HCT116 (cell line): ENCODE results near the gene ANO6. TPM values are rescaled to one million over a fixed set of nuclear protein-coding genes. Genes with fewer than 3 reads are reported as not detected.
A peak's percentile ranks its signal among the peaks of the same experiment; 100 is the strongest.

Source experiments
- ATAC-seq: fragments of 200-7000 bp; cut with Tn5 transposase; 2 replicates; pipeline ENCODE4 v1.9.1; 2020; ENCODE audit warnings: mild to moderate bottlenecking, moderate library complexity
- BruUV-seq: library from RNA; stranded (reverse); fragments of 400-500 nt; replicated peaks from 2 replicates; lab custom pipeline; 2021; lab: Mats Ljungman, UMichigan
- CTCF ChIA-PET: fragments of 300-600 bp; sonication (Branson Sonifier 250); formaldehyde crosslinking; loops from one replicate; lab custom pipeline; 2021; ENCODE audit warnings: antibody characterized with exemption; lab: Charles Lee
- POLR2A ChIA-PET: fragments of 300-600, 350-600 bp; sonication (Branson Sonifier 250); formaldehyde crosslinking; loops from one replicate; lab custom pipeline; 2021; ENCODE audit warnings: antibody characterized with exemption; lab: Charles Lee
- RAD21 ChIA-PET, 2 experiments: fragments of 300-600 bp; sonication (Branson Sonifier 250); formaldehyde crosslinking; loops; one replicate each; lab custom pipeline; 2023; ENCODE audit warnings: low total read pairs in 2 of 2; ENCODE audit not compliant: uncharacterized antibody in 2 of 2, unreplicated experiment in 2 of 2, low non-redundant PET in 1 of 2; lab: Charles Lee
- DNase-seq: peaks from one replicate; pipeline ENCODE4 v3.0.0-alpha.2; 2010; ENCODE audit warnings: low read depth, low spot score
- H2AFZ ChIP-seq: fragments of 200-600 bp; shearing (Covaris generic), sonication (generic); 2 replicates; pipeline ENCODE4 v1.6.1; 2017; ENCODE audit warnings: low read depth, mixed run types, mixed read lengths, antibody characterized with exemption, low read length; ENCODE audit not compliant: poor library complexity, severe bottlenecking
- H3K27ac ChIP-seq: 2 replicates; pipeline ENCODE4 v1.5.1; 2012; ENCODE audit warnings: low read depth, low read length
- H3K27me3 ChIP-seq: fragments of 200-600 bp; sonication (generic); 2 replicates; pipeline ENCODE4 v1.6.1; 2016; ENCODE audit warnings: mixed run types, low read length, mixed read lengths; ENCODE audit not compliant: insufficient read depth
- H3K36me3 ChIP-seq, 2 experiments: fragments of 200-500 bp in 1 of 2; fragments of 200-600 bp in 1 of 2; sonication (Bioruptor generic) in 1 of 2; sonication (generic) in 1 of 2; 2 replicates each; pipeline versions ENCODE4 v1.5.1 to v1.6.1; 2014 to 2016; ENCODE audit warnings: low read length in 2 of 2, inconsistent platforms in 1 of 2, mixed read lengths in 1 of 2, mixed run types in 1 of 2; ENCODE audit not compliant: insufficient read depth in 2 of 2, control insufficient read depth in 1 of 2
- H3K4me1 ChIP-seq, 2 experiments: fragments of 200-600 bp in 1 of 2; sonication (generic) in 1 of 2; 2 replicates each; pipeline versions ENCODE4 v1.5.1 to v1.6.1; 2012 to 2017; ENCODE audit warnings: low read length in 2 of 2, inconsistent platforms in 1 of 2, mild to moderate bottlenecking in 1 of 2, mixed read lengths in 1 of 2, mixed run types in 1 of 2, moderate library complexity in 1 of 2; ENCODE audit not compliant: insufficient read depth in 2 of 2, control insufficient read depth in 1 of 2
- H3K4me2 ChIP-seq: fragments of 200-600 bp; sonication (generic); 2 replicates; pipeline ENCODE4 v1.6.1; 2017; ENCODE audit warnings: mixed run types, low read length, mixed read lengths
- H3K4me3 ChIP-seq, 2 experiments: fragments of 200-600 bp in 1 of 2; sonication (generic) in 1 of 2; replicated peaks in 1 of 2; 2 replicates each; pipeline ENCODE4 v1.5.1; 2011 to 2016; ENCODE audit warnings: low read length in 2 of 2, control low read depth in 1 of 2, low read depth in 1 of 2, mild to moderate bottlenecking in 1 of 2, mixed read lengths in 1 of 2, mixed run types in 1 of 2
- H3K79me2 ChIP-seq: fragments of 200-600 bp; sonication (generic); 2 replicates; pipeline ENCODE4 v1.6.1; 2017; ENCODE audit warnings: mild to moderate bottlenecking, mixed run types, low read length, moderate library complexity, mixed read lengths; ENCODE audit not compliant: insufficient read depth
- H3K9ac ChIP-seq: fragments of 200-600 bp; sonication (generic); 2 replicates; pipeline ENCODE4 v1.6.1; 2016; ENCODE audit warnings: low read length, mixed read lengths
- H3K9me2 ChIP-seq: fragments of 200-600 bp; sonication (generic), shearing (Covaris generic); 2 replicates; pipeline ENCODE4 v1.6.1; 2017; ENCODE audit warnings: mixed run types, mild to moderate bottlenecking, moderate library complexity; ENCODE audit not compliant: insufficient read depth
- H3K9me3 ChIP-seq, 2 experiments: fragments of 200-500 bp in 1 of 2; fragments of 200-600 bp in 1 of 2; sonication (Bioruptor generic) in 1 of 2; sonication (generic) in 1 of 2; 2 replicates each; pipeline ENCODE4 v1.6.1; 2014 to 2017; ENCODE audit warnings: low read length in 2 of 2, mixed read lengths in 2 of 2, inconsistent platforms in 1 of 2, low read depth in 1 of 2, mild to moderate bottlenecking in 1 of 2, mixed run types in 1 of 2, moderate library complexity in 1 of 2; ENCODE audit not compliant: control insufficient read depth in 1 of 2, insufficient read depth in 1 of 2
- H4K20me1 ChIP-seq: fragments of 200-600 bp; sonication (generic), shearing (Covaris generic); 2 replicates; pipeline ENCODE4 v1.6.1; 2017; ENCODE audit warnings: mixed run types, mild to moderate bottlenecking, moderate library complexity; ENCODE audit not compliant: insufficient read depth
- CBX3 ChIP-seq: IDR thresholded peaks from 2 replicates; pipeline ENCODE4 v1.6.1; 2012; ENCODE audit warnings: low read depth
- CEBPB ChIP-seq: IDR thresholded peaks from 2 replicates; pipeline ENCODE4 v1.6.1; 2012; ENCODE audit warnings: low read depth
- CTCF ChIP-seq, 3 experiments: fragments of 200-600 bp in 1 of 3; sonication (generic) in 1 of 3; IDR thresholded peaks in 2 of 3; conservative IDR thresholded peaks in 1 of 3; 2 replicates each; pipeline ENCODE4 v1.5.1; 2012 to 2017; ENCODE audit warnings: low read depth in 2 of 3, low read length in 2 of 3, antibody characterized with exemption in 1 of 3, borderline replicate concordance in 1 of 3, control low read depth in 1 of 3, mild to moderate bottlenecking in 1 of 3, mixed read lengths in 1 of 3, mixed run types in 1 of 3, moderate library complexity in 1 of 3; ENCODE audit not compliant: insufficient read depth in 1 of 3
- EZH2 ChIP-seq: fragments of 200-600 bp; sonication (generic); IDR thresholded peaks from 2 replicates; pipeline ENCODE4 v1.6.1; 2017; ENCODE audit warnings: antibody characterized with exemption, mixed run types
- POLR2AphosphoS5 ChIP-seq: IDR thresholded peaks from 2 replicates; pipeline ENCODE4 v1.6.1; 2011; ENCODE audit warnings: mild to moderate bottlenecking, low read depth, low read length, moderate library complexity
- ZFX ChIP-seq: fragments of 450-650 bp; IDR thresholded peaks from 2 replicates; pipeline ENCODE4 v1.6.1; 2017
- intact Hi-C: fragments of 100-400 bp; cut with micrococcal nuclease; formaldehyde crosslinking; loops from 2 replicates; pipeline ENCODE4 v1.10.0; 2022
- total RNA-seq: library from RNA; stranded (reverse); gene quantifications from one replicate; pipeline ENCODE4 v1.2.1, GENCODE V29; 2021; ENCODE audit not compliant: unreplicated experiment

The ANO6 gene
- total RNA-seq, 1 experiment from 2014 or later = 36.7 TPM

GRCh38 chr12:45214749-45215418 is 1.0 kb upstream of the ANO6 start:
- Histone ChIP-seq H4K20me1 (no peaks in the 10 kb centered on the region), H3K27ac (peak overlapping the region; percentile 98), H3K79me2 (peaks cover 36% of the 10 kb centered on the region), H3K4me1 (peaks cover 9 to 19% of the 10 kb centered on the region in 2 experiments; a peak in 3 of 4 replicates), H3K4me3 (peak overlapping the region; percentile 79), H3K9me3 (no peaks in the 10 kb centered on the region), H3K27me3 (no peaks in the 10 kb centered on the region), H3K4me2 (peak overlapping the region; percentile 99), H3K9ac (peak overlapping the region; percentile 86), H2AFZ (peak overlapping the region; percentile 70), H3K36me3 (no peaks in the 10 kb centered on the region)
- DNase-seq (no peak), ATAC-seq (no peak)
- CTCF ChIA-PET = interaction anchor here (1.0 to 1.5 kb wide), 2 partner anchors 17 to 163 kb away, joined by 3 to 5 read pairs; no protein-coding TSS in a partner anchor
- POLR2A ChIA-PET = interaction anchor here (0.6 to 1.2 kb wide), 3 partner anchors 17 to 109 kb away, joined by 3 to 5 read pairs (median 3); no protein-coding TSS in a partner anchor
- no TSS peak for BruUV-seq
- RAD21 ChIA-PET = no interaction called here
- intact Hi-C loops = no loop called here
- TF ChIP-seq POLR2AphosphoS5 = no peak
- TF ChIP-seq, all 23 proteins: peak for 0
- no peaks in the 10 kb centered on the region for H3K9me2 ChIP-seq

GRCh38 chr12:45216230-45216982 is 511 bp downstream of the ANO6 start:
- no peaks in the 10 kb centered on the region for H3K9me3 ChIP-seq
- H3K36me3 ChIP-seq = no peaks in the 10 kb centered on the region
- H2AFZ ChIP-seq = no peak overlapping the region
- ATAC-seq (peak; percentile 54), DNase-seq (no peak)
- peak overlapping the region; percentile 99 for H3K4me2 ChIP-seq
- BruUV-seq = no TSS peak
- ChIA-PET POLR2A (interaction anchor here (0.9 to 1.9 kb wide), 3 partner anchors 15 to 18 kb away, joined by 4 to 6 read pairs (median 5); no protein-coding TSS in a partner anchor), RAD21 (no interaction called here), CTCF (interaction anchor here (0.8 to 1.5 kb wide), 5 partner anchors 15 to 33 kb away, joined by 3 to 5 read pairs (median 3); no protein-coding TSS in a partner anchor)
- intact Hi-C loops = loop anchor here (2.0 kb wide), 1 partner anchor 16 kb away; no protein-coding TSS in a partner anchor
- H3K79me2 ChIP-seq = peaks cover 51% of the 10 kb centered on the region
- H3K4me3 ChIP-seq = peak overlapping the region; percentile 79
- TF ChIP-seq CBX3 (no peak), ZFX (peak; percentile 78), CTCF (IDR thresholded peaks at IDR 0.05 in 2 of 3, conservative IDR thresholded peaks at IDR 0.05 in 1 of 3; ENCODE audit: borderline replicate concordance in 1 of 3, insufficient read depth in 1 of 3, low read depth in 2 of 3, low read length in 2 of 3) (peak in 2 of 3 experiments; percentile 28 to 39; a peak in 3 of 6 replicates), CEBPB (no peak), EZH2 (no peak)
- no peaks in the 10 kb centered on the region; the same call in 1 of the 2 replicates for H3K9me2 ChIP-seq
- H3K27ac ChIP-seq = peak overlapping the region; percentile 98
- H3K4me1 ChIP-seq = peaks cover 9 to 19% of the 10 kb centered on the region in 2 experiments; a peak in 3 of 4 replicates
- no peaks in the 10 kb centered on the region for H4K20me1 ChIP-seq
- peak overlapping the region; percentile 86 for H3K9ac ChIP-seq
- H3K27me3 ChIP-seq = no peaks in the 10 kb centered on the region
